ENCODE results near the gene AP4E1.
"Not testable (repeated sequence)": the region's sequence is repeated elsewhere in the genome, so short reads cannot be mapped to it uniquely, and the experiment has no call there.

Gene AP4E1

DNA sequence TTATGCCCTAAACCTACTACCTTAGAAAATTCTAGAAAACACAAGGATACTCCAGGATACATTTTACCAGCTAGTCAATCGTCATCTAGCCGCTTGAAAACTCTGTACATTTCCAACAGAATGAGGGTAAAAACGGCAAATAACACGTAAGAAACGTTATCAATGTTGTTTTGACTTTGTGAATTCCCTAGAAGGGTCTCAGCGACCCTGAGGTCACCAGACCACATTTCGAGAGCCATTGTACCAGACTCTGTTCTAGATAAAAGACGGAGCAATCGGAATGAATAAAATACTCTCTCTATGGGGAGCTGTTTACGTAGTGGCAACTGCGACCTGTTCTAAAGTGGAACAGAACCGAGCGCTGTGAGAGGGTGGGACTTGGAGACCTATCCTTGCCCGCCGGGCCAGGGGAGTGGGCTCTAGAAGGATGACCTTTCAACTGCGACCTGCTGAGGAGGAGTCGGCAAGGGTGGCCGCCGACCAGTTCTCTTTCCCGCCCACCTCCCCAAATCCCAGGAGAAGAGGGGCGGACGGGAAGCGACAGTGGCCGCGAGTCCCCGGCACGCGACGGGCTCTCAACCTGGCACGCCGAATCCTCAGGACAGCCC, 778 bp upstream of the AP4E1 start:
- Mint-ChIP-seq H3K36me3 (ENCODE audit: low read depth) (peaks cover 3% of the 10 kb centered on the region), H3K4me1 (peaks cover 11% of the 10 kb centered on the region), H3K9me3 (no peaks in the 10 kb centered on the region), H3K27ac (peak overlapping the region; percentile 44 to 92 (median 88)), H3K4me3 (peak overlapping the region; percentile 89 to 93 (median 90)), H3K27me3 (ENCODE audit: low read depth) (no peaks in the 10 kb centered on the region)
- TF ChIP-seq, protein P1, sequence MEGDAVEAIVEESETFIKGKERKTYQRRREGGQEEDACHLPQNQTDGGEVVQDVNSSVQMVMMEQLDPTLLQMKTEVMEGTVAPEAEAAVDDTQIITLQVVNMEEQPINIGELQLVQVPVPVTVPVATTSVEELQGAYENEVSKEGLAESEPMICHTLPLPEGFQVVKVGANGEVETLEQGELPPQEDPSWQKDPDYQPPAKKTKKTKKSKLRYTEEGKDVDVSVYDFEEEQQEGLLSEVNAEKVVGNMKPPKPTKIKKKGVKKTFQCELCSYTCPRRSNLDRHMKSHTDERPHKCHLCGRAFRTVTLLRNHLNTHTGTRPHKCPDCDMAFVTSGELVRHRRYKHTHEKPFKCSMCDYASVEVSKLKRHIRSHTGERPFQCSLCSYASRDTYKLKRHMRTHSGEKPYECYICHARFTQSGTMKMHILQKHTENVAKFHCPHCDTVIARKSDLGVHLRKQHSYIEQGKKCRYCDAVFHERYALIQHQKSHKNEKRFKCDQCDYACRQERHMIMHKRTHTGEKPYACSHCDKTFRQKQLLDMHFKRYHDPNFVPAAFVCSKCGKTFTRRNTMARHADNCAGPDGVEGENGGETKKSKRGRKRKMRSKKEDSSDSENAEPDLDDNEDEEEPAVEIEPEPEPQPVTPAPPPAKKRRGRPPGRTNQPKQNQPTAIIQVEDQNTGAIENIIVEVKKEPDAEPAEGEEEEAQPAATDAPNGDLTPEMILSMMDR (IDR thresholded peaks at IDR 0.05; ENCODE audit: unreplicated experiment in 3 of 3) = no peak

DNA sequence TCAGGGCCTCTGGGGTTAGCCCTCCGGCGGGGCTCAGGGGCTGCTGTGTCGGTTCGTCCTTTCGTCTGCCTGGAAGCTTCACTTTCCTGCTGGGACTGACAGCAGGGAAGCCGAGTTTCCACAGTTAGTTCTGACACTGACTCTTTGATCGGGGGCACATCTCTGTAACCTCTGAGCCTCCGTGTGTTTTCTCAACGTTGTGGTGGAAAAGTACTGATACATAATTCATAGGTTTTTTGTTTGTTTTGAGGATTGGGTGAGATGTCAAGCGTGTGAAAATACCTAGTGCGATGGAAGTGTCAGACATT, 481 bp downstream of the AP4E1 start:
- TF ChIP-seq, protein P1 (IDR thresholded peaks at IDR 0.05; ENCODE audit: unreplicated experiment in 3 of 3) = no peak
- peaks cover 11% of the 10 kb centered on the region for H3K4me1 Mint-ChIP-seq
- no peaks in the 10 kb centered on the region for H3K9me3 Mint-ChIP-seq
- peaks cover 10% of the 10 kb centered on the region for H3K36me3 Mint-ChIP-seq (ENCODE audit: low read depth)
- H3K27ac Mint-ChIP-seq = peak overlapping the region; percentile 44 to 86 (median 71)
- peak overlapping the region; percentile 89 to 93 (median 90) for H3K4me3 Mint-ChIP-seq
- H3K27me3 Mint-ChIP-seq (ENCODE audit: low read depth) = no peaks in the 10 kb centered on the region

GRCh38 chr15:50910426-50910795, 1.9 kb downstream of the AP4E1 start:
- peak overlapping the region; percentile 89 to 93 (median 90) for H3K4me3 Mint-ChIP-seq
- H3K27ac Mint-ChIP-seq = peak overlapping the region in 1 of 3 experiments; percentile 50
- not testable (repeated sequence) for H3K9me3 Mint-ChIP-seq; H3K27me3 Mint-ChIP-seq (ENCODE audit: low read depth)
- peaks cover 11% of the 10 kb centered on the region for H3K4me1 Mint-ChIP-seq
- H3K36me3 Mint-ChIP-seq (ENCODE audit: low read depth) = peaks cover 10% of the 10 kb centered on the region

DNA sequence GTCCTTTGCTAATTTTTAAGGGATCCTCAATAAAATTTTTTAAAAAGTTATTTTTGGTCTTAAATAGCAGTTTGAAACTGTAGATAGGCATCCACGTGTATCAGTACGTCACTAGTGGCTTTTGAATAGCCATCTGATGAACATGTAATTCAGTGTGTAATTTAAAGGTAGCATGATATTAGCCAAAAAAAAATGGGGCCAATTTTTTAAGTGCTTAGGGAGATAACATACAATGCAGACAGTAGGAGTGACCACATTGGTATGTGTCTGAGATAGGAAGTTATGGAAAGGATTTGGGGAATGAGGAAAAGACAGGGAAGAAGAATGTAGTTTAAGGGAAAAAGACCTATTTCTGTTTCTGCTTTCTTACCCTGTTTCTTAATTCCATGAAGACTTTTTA, 2.5 kb downstream of the AP4E1 start:
- Mint-ChIP-seq H3K4me3 (peak overlapping the region in 2 of 3 experiments; percentile 36 to 89), H3K36me3 (ENCODE audit: low read depth) (peaks cover 10% of the 10 kb centered on the region), H3K27ac (peak overlapping the region in 1 of 3 experiments; percentile 34), H3K4me1 (peaks cover 11% of the 10 kb centered on the region), H3K27me3 (ENCODE audit: low read depth) (no peaks in the 10 kb centered on the region), H3K9me3 (no peaks in the 10 kb centered on the region)
- TF ChIP-seq, protein P1 (IDR thresholded peaks at IDR 0.05; ENCODE audit: unreplicated experiment in 3 of 3) = no peak

DNA sequence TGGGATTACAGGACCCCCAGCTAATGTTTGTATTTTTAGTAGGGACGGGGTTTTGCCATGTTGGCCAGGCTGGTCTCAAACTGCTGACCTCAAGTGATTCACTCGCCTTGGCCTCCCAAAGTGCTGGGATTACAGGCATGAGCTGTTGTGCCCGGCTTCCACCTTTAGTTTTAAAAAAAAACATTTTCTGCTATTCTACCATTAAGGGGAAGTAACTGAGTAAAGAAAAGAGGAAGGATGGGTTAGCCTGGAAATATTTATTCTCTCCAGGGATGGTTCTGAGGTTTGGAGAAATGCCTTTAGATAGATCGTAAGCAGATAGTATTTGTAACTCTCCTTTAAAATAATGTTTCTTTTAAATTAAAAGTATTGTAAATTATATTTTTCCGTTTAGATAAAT, 3.1 kb downstream of the AP4E1 start:
- Mint-ChIP-seq H3K4me1 (peaks cover 11% of the 10 kb centered on the region), H3K27ac (no peak overlapping the region), H3K27me3 (ENCODE audit: low read depth) (no peaks in the 10 kb centered on the region), H3K4me3 (no peak overlapping the region), H3K36me3 (ENCODE audit: low read depth) (peaks cover 10% of the 10 kb centered on the region), H3K9me3 (no peaks in the 10 kb centered on the region)
- TF ChIP-seq, protein P1 (IDR thresholded peaks at IDR 0.05; ENCODE audit: unreplicated experiment in 3 of 3) = no peak

DNA sequence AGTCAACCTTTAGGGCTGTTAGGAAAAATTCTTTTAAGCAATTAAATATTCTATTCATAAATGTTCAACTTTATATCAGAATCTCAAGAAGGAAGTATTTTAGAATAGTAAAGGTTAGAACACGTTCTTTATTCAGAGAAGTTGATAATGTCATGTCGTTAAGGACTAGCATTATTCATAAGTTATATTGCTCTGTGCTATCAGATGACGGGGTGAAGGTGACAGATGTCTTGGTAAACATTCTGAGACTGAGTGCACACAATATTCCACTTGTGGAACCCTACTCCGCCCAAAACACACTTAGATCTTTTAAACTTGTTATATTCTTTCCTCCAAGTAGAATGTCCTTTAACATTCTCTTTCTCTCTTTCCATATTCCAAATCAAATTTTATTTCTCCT, 7.9 kb downstream of the AP4E1 start:
- Mint-ChIP-seq H3K9me3 (no peaks in the 10 kb centered on the region), H3K27me3 (ENCODE audit: low read depth) (no peaks in the 10 kb centered on the region), H3K27ac (no peak overlapping the region), H3K4me1 (no peaks in the 10 kb centered on the region), H3K4me3 (no peak overlapping the region), H3K36me3 (ENCODE audit: low read depth) (peaks cover 29% of the 10 kb centered on the region)
- TF ChIP-seq, protein P1 (IDR thresholded peaks at IDR 0.05; ENCODE audit: unreplicated experiment in 3 of 3) = no peak

GRCh38 chr15:50919359-50919758, 10.9 kb downstream of the AP4E1 start:
- not testable (repeated sequence) for H3K9me3 Mint-ChIP-seq; H3K27ac Mint-ChIP-seq; H3K27me3 Mint-ChIP-seq (ENCODE audit: low read depth); H3K4me3 Mint-ChIP-seq; H3K4me1 Mint-ChIP-seq
- peaks cover 27% of the 10 kb centered on the region for H3K36me3 Mint-ChIP-seq (ENCODE audit: low read depth)
